ENCODE data around the gene IQGAP2.
A peak's percentile ranks its signal among the peaks of the same experiment; 100 is the strongest.
"Not testable (repeated sequence)": the region's sequence is repeated elsewhere in the genome, so short reads cannot be mapped to it uniquely, and the experiment has no call there.

IQGAP2 gene

DNA sequence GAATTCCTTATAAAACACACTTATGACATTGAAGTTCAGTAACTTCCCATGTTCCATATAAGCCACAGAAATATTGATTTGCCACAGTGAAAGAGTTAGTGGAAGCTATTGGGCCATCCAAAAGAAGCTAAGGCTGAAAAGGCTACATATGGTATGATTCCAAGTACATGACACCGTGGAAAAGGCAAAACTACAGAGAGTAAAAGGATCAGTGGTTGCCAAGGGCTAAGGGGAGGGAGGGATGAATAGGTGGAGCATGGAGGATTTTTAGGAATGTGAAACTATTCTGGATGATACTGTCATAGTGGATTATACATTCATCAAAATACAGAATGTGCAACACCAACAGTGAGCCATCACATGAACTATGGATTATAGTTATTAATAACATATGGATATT is 110.4 kb downstream of the IQGAP2 start:
- no peak for DNase-seq

DNA sequence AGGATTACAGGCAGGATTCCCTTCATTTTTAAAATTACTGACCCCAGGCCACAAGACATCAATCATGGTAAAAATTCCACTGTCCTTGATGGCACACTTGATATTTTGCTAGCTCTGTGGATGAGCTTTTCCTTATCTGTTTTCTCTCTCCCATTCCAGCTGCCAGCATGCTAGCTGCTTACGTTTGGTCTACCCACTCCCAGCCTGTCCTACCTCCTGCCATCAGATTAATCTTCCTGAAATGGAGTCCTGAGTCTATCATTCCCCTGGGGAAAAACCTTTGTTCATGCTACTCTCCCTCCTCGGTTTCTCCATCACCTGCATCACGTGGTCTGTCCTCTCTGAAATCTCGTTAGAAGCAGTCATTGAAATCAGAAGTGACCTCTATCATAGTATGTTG is 111.2 kb downstream of the IQGAP2 start:
- no peak for DNase-seq

DNA sequence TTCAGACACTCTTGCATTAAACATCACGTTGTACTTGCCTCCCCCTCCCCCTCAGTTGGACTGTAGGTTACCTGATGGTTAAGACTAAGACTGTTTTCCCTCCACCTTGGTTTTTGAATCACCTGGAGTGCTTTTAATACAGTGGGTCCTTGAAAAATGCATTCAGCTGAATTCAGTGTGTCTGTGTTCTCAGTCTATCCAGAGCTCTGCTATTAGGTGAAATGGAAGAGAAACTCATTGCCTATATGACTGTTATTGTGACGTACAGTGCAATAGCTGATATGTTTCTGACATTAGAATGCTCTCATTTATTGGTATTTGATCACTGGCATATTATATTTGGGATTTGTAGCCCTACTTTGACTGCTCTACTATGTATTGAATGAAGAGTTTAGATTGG is 111.6 kb downstream of the IQGAP2 start:
- DNase-seq, result no peak

DNA sequence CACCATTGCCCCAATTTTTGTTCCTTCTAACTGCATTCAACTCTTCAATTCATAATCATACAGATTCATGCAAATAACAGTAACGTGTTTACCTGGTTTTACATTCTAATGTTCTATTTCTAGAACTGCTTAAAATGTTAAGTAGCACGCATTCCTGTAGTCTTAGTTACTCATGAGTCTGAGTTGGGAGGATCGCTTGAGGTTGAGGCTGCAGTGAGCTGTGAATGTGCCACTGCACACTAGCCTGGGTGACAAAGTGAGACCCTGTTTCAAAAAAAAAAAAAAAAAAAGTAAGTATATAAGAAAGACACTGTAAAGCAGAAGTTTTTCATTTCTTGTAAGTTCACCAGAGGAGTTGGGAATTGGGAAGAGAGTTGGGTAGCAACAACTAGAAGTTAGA is 114.2 kb downstream of the IQGAP2 start:
- DNase-seq, result no peak

DNA sequence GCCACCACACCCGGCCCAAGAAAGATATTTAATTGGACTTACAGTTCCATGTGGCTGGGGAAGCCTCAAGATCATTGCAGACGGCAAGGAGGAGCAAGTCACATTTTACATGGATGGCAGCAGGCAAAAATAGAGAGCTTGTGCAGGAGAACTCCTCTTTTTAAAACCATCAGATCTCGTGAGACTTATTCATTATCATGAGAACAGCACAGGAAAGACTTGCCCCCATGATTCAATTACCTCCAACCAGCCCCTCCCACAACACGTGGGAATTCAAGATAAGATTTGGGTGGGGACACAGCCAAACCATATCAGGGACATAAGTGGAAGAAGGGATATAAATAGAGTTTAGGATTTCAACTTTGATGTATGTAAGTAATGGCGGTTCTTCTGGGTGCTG is 115.2 kb downstream of the IQGAP2 start:
- DNase-seq, result not testable (repeated sequence)

DNA sequence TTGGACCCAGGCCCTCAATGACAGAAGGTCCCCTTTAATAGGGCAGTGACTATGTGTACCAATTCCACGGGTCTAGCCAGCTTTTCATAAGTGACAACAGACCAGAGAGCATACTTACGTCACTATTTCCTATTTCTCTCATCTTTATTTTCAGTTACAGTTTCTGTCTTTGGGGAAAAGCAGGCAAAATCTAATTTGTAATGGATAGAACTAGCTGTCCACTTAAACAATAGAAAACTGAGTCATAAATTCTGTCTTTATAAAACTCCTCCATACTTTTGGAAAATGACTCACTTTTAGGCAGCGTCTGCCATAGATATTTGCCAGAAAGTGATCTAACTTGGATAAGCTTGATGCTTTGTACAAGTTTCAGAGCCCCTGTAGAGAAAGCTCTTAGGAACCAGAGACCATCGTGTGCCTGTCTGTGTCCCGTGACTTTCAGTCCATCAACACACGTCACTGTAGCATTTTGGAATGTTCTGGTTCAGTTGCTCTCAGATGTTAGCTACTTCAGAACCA is 118.2 kb downstream of the IQGAP2 start:
- peak; percentile 54 for DNase-seq

DNA sequence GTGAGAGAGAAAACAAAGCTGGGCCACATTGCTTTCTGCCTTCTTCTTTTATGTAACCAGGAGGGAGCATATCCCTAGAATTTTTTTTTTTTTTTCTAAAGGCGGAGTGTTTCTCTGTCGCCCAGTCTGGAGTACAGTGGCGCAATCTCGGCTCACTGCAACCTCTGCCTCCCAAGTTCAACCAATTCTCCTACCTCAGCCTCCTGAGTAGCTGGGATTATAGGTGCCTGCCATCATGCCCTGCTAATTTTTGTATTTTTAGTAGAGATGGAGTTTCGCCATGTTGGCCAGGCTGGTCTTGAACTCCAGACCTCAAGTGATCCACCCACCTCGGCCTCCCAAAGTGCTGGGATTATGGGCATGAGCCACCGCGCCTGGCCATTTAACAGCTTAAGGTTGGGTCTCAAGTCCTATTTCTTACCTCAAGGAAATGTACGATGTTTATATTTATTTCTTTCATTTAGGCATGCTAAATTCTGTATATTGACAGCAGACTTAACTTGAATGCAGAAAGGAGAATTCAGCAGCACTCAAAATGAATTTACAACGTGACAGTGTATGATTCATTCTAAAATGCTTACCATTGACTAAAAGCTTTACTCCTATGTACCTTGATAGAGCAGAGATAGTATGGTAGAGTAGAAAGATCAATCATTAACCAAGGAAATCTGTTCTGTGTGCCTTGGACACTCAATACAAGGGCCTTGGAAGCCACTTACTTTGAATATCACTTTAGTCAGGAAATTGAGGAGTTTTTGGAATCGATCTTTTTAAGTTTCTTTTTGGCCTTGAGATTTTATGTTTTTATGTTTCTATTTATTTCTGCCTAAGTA is 119.2 kb downstream of the IQGAP2 start:
- no peak for DNase-seq

DNA sequence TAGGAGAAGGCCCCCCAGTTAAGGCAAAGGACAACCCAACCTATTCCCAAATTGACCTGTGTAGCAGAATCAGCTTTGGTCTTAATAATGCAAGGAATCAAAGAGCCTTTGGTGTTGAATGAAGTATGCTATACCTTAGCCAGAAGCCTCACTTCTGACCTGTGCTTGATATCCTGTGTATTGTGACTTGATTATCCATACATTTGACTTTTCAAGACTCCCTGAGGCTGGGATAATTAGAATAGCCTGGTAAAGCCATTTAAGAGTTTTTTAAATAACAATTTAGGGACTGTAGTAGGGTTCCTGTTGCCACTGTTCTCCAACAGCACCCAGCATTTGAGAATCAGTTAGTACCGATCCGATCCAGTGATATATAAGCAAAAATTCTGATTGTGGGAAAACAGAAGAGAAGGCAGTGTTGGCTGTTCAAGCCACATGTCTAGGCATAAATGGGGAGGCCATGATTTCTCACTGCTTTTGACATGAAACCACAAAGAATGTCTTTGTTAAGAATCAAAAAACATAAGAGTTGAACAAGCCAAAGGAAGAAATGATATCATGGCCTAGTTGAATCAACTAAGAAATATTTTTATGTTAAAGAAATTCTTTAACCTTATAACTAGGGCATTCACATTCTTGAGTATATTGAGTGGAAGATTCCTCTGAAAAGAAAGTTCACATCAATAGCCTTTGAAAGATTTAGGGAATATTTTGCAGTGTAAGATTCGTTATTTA is 121.2 kb downstream of the IQGAP2 start:
- no peak for DNase-seq

DNA sequence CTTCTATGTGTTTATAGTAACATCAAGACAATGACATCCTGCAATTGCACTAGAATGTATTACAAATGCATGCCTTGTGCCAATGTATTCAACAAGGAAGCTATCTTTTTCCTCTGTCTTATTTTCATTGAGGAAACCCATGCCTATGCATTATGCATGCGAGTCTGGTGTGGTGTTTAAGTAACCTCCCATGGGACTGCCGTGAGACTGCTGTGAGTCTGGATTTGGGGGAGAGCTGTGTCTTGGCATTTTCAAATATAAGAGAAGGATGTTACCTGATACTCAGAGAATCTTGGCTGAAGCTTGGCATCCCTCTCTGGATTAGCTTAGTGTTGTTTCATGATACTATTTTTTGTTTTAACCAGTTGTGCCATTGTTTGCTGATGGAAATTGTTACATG is 121.8 kb downstream of the IQGAP2 start:
- no peak for DNase-seq

DNA sequence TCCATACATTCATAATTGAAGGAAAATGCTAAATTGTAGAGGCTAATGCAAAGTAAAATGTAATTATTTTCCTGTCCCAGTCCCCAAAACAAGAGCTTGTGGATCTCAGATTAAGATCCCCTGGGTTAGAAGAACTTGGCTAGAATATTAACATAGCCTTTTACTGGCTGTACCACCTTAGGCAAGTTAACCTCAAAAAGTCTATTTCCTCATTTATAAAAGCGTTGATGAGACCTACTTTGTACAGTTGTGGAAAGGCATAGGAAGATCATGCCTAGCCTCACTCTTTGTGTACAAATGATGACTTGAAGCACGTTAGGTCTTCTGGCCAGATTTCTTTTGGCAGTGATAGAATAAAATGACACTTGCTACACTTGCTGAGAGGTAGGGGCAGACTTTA is 122.9 kb downstream of the IQGAP2 start:
- peak; percentile 51 for DNase-seq

DNA sequence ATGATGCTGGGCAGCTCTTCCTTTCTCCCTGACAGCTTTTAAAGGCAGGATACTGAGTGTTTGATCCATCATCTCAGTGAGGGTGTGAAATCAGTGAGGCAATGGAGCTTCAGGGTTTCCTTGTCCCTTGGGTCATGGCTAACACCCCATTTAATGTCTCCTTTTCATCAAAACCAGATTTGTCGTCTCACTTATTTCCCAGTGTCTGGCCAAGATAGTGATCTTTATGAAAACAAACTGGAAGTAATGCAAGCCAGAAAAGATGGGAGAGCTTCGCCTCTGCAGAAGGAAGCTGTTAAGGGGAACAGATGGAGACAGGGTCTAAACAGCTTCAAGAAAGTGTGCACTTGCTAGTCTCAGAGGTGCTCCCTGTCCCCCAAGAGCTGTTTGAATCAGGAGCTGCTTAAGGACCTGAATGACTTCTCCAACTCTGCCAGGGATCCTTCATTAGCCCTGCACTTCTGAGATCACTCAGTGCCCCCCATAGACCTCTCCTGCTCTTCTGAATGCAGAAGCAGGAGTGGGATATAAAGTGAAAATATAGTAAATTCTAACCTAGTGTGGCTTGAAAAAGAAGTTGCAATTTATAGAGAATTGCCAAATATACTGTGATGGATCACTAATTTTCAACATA is 124.0 kb downstream of the IQGAP2 start:
- DNase-seq, result no peak

DNA sequence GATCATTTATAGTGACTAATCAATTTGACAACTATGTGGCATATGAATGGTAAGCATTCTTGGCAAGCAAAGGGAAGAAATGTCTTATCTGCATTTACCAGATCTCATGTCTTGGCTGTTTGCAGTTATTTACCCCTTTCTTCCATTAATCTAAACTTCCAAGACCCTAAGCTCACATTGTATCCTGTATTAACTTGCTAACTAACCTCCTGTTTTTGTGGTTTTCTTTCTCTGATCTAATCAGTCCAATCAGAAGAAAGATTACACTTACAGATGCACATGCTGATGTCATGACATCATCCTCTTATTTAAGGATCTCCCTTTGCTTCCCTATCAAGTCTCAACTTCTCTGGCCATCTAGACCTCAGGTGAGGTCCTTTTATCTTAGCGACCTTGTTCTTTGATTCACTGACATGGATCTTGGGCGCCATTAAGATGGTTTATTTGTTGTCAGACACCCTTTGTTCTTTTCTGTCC is 124.6 kb downstream of the IQGAP2 start:
- no peak for DNase-seq

DNA sequence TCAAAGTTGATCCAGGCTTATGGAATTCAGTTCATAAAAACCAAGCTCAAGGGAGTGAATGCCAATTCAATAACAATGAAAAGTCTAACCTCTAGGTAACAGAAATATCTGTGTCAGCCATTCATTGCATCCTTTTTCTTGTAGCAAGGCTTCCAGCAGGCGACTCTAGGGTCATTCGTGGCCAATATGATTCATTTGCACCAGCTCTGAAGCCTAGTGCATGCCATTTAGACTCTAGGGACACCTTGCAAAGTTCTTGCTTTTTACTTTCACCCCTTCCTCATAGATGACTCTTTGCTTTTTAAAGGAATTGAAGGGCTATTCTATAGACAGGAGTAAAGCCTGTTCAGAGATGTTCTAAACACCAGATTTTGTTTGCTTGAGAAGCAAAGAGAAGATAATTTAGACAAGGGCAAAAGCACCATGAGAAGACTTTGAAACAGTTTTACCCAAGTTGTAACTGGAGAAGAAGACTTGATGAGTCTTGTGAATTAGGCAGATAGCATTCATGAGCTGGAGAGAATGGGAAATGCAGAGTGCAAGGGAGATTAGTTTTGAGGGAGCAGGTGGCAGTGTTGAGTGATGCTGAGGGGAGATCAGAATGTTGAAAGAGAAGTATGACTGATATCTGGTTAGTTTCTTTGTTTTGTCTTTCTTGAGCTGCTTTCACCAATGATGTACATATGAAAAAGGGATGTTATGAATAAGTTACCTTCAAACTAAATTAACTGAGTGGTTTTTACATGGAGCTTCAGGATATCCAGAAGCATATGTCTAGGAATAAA is 125.7 kb downstream of the IQGAP2 start:
- no peak for DNase-seq

DNA sequence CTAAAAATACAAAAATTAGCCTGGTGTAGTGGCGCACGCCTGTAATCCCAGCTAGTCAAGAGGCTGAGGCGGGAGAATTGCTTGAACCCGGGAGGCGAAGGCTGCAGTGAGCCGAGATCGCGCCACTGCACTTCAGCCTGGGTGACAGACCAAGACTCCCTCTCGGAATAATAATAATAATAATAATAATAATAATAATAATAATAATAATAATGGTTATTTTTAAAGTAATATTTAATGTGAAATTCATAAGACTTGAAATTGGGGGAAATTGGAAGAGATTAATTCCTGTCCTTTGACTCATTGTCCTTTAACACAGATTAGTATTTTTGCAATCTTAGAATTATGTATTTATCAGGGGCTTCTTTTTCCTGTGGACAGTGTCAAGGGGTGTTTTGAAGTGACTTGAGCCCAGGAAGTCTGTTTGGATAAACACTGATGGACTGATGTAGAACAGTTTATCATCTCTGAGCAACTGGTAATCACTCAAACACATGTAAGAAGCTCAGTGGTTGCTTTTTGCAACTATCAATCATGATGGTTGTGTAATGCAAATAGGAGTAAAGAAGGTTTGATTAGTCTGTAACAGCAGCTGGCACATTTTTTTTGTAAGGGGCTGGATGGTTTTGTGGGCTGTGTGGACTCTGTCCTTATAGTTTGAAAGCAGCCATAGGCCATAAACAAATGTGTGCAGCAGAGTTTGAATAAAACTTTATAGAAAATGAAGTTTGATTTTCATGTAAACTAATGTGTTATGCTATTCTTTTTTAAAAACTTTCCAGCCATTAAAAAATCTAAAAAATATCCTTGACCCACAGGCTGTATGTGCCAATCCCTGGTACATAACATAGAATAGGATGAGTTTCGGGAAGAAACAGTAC is 126.6 kb downstream of the IQGAP2 start:
- DNase-seq, result no peak

DNA sequence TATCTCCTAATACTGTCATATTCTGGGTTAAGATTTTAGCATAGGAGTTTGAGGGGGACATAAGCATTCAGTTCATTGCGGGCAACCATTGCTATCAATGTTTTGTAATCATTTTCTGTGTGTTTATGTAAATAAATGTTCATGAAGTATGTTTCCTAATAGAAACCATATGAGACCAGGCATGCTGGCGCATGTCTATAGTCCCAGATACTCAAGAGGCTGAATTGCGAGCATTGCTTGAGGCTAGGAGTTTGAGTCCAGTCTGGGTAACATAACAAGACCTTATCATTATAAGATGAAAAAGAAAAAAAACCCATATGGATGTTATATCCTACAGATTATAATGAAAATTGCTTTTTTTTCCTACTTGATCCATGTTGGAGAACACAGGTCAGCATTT is 129.0 kb downstream of the IQGAP2 start:
- no peak for DNase-seq

DNA sequence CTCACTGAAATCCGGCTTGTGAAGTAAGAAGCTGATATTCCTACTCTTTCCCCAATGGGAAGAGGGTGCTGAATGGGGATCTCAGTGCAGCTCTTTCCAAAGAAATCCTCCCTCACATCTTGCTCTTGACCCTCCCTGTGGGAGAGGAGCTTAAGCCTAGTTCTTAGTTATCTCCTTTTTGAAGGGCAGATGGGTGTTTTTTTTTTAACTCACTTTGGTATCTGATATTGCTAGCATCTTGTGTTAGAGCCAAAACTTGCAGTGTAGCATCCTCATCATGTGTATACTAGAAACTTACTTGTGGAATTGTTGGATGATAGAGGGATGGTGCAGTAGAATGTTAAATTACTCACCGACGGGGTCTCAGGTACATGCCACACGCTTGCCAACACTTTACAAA is 129.9 kb downstream of the IQGAP2 start:
- DNase-seq, result no peak

DNA sequence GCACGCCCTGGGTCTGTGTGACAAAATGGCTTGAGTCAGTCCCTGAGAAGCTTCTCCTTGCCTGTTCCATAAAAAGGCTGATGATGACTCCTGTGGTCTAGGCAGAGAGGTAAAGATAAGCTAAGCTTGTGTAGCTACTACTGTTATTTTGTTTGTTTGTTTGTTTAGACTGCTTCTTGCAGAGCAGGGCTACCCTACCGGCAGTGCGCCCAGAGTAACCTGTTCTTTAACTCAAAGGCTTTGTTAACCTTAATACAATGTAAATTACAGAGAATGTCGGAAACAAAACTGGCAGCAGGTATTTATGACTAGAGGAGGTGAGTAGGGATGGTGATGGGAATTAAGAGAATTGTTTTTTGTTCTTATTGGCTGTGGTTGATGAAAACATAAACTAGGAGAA is 132.5 kb downstream of the IQGAP2 start:
- no peak for DNase-seq

DNA sequence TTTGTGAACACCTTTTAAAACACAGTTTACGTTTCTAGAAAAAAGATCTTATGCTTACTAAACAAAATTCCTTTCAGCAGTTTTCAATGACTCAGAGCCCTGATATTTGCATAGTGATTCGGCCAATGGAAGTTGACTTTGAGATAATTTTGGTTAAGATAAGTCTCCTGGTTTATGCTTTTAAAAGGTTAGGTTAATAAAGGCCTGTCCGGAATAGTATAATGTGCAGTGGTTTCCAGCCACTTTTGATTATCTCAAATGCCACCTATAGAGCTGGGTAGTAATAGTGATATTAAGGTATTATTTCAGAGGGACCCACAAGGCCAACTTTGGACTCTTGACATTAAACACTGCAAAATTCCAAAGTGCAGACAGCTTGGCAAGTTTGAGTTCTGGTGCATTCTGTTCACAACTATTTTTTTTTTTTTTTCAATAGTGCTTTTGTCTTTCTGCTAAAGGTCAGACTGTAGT is 134.0 kb downstream of the IQGAP2 start:
- no peak for DNase-seq

DNA sequence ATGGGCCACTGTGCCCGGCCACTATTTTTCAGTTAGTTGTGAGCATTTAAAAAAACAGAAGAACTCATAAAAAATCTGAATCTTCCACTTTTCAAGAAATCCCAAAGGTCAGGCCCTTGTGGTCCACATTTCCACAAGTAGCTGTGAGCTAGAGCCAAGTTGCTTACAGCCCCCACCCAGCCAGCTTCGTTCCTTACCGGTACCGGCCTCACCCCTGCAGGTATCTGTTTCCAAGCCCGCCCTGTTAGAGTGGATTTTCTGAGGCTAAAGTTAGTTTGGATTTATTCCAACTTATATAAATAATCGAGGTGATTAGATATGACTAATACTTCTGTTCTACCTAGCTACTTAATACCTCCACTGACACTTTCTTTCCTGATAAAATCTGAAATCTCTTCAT is 139.2 kb downstream of the IQGAP2 start:
- DNase-seq, result no peak

DNA sequence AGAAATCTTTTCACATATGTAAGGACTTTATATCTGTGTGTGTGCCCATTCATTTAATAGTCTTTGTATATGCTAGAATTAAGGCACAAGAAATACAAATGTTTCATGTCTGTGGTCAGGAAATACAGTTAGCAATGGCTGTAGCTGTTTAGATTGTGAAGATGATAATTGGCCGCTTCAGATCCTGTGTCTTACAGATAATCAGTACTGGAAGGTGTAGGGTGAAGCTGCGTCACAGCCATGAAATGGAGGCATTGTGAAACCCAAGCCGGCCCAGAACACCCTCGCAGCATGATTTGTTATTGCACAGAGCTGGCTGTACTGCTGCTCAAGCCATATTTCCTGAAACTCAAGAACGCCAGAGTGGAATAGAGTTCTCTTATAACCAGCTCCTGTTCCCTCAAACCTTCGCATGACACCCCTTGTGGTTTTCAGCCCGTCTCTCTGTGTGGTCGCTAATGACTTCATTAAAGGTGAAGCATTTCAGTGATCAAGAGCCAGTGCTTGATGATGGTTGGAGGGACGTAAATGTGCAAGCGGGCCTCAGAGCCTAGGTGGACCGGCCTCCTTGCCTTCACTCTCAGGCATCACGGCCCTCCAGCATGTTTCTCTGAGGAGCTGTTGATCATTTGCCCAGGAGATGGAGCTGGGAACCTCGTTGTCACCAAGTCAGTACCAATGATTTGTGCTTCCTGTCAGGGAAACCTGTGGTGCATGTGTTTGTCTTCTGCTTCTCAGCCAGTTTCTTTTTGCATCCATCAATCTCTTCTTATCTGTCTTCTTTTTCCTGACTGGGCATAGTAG is 140.0 kb downstream of the IQGAP2 start:
- DNase-seq, result no peak
